PC-3 (cell line): ENCODE measurements around the gene PIGN. TPM values are rescaled to one million over a fixed set of nuclear protein-coding genes. Genes with fewer than 3 reads are reported as not detected.

Source experiments
- ATAC-seq: fragments of 200-7000 bp; cut with Tn5 transposase; 2 replicates; pipeline ENCODE4 v1.9.1; 2020; ENCODE audit warnings: mild to moderate bottlenecking, moderate library complexity
- BruUV-seq: library from RNA; stranded (reverse); fragments of 400-500 nt; replicated peaks from 2 replicates; lab custom pipeline; 2021; lab: Mats Ljungman, UMichigan
- CTCF ChIA-PET: fragments of 300-600 bp; sonication (Branson Sonifier 250); formaldehyde crosslinking; loops from one replicate; lab custom pipeline; 2022; ENCODE audit warnings: antibody characterized with exemption; lab: Charles Lee
- POLR2A ChIA-PET: fragments of 300-600 bp; sonication (Branson Sonifier 250); formaldehyde crosslinking; loops from one replicate; lab custom pipeline; 2022; ENCODE audit warnings: antibody characterized with exemption; ENCODE audit not compliant: unreplicated experiment; lab: Charles Lee
- DNase-seq: peaks from one replicate; pipeline ENCODE4 v3.0.0-alpha.2; 2015
- H2AFZ ChIP-seq: fragments of 300-600 bp; sonication (generic); 2 replicates; pipeline ENCODE4 v1.6.0; 2016; ENCODE audit warnings: antibody characterized with exemption, low read length
- H3F3A ChIP-seq: fragments of 300-600 bp; sonication (generic); one replicate; pipeline ENCODE4 v1.6.0; 2017; ENCODE audit warnings: antibody characterized with exemption, low read length, control low read depth, mild to moderate bottlenecking; ENCODE audit not compliant: unreplicated experiment
- H3K27ac ChIP-seq: fragments of 300-600 bp; sonication (generic); 2 replicates; pipeline ENCODE4 v1.5.1; 2016; ENCODE audit warnings: mild to moderate bottlenecking, low read length
- H3K27me3 ChIP-seq: fragments of 300-600 bp; sonication (generic); 2 replicates; pipeline ENCODE4 v1.6.1; 2016; ENCODE audit warnings: low read length, mixed read lengths
- H3K36me3 ChIP-seq: fragments of 300-600 bp; sonication (generic); 2 replicates; pipeline ENCODE4 v1.6.1; 2016; ENCODE audit warnings: low read depth, mixed run types, low read length, mixed read lengths
- H3K4me1 ChIP-seq: fragments of 300-600 bp; sonication (generic); 2 replicates; pipeline ENCODE4 v1.5.1; 2016; ENCODE audit warnings: low read length; ENCODE audit not compliant: insufficient read depth
- H3K4me2 ChIP-seq: fragments of 300-600 bp; sonication (generic); 2 replicates; pipeline ENCODE4 v1.6.0; 2016; ENCODE audit warnings: low read length
- H3K4me3 ChIP-seq: fragments of 300-600 bp; sonication (generic); 2 replicates; pipeline ENCODE4 v1.5.1; 2016; ENCODE audit warnings: mild to moderate bottlenecking, low read length, mixed read lengths
- H3K79me2 ChIP-seq: fragments of 300-600 bp; sonication (generic); 2 replicates; pipeline ENCODE4 v1.6.1; 2017; ENCODE audit warnings: low read length, mixed read lengths
- H3K9ac ChIP-seq: fragments of 300-600 bp; sonication (generic); 2 replicates; pipeline ENCODE4 v1.6.0; 2016; ENCODE audit warnings: mild to moderate bottlenecking, low read length
- H3K9me2 ChIP-seq: fragments of 300-600 bp; sonication (generic); replicated peaks from 2 replicates; pipeline ENCODE4 v1.6.1; 2016; ENCODE audit warnings: mixed run types, low read length, mixed read lengths
- H3K9me3 ChIP-seq: fragments of 300-600 bp; sonication (generic); 2 replicates; pipeline ENCODE4 v1.6.1; 2016; ENCODE audit warnings: low read length, mixed read lengths
- H4K20me1 ChIP-seq: fragments of 300-600 bp; sonication (generic); 2 replicates; pipeline ENCODE4 v1.6.1; 2016; ENCODE audit warnings: low read length, mixed read lengths
- CTCF ChIP-seq: fragments of 300-600 bp; sonication (generic); conservative IDR thresholded peaks from 2 replicates; pipeline ENCODE4 v1.5.1; 2017; ENCODE audit warnings: antibody characterized with exemption, low read depth, mild to moderate bottlenecking, low read length
- EZH2 ChIP-seq: fragments of 300-600 bp; sonication (generic); IDR thresholded peaks from one replicate; pipeline ENCODE4 v1.6.1; 2017; ENCODE audit warnings: antibody characterized with exemption, mild to moderate bottlenecking, low read length; ENCODE audit not compliant: unreplicated experiment
- EZH2phosphoT487 ChIP-seq: fragments of 300-600 bp; sonication (generic); IDR thresholded peaks from 2 replicates; pipeline ENCODE4 v1.6.1; 2018; ENCODE audit warnings: mild to moderate bottlenecking, antibody characterized with exemption, low read length, borderline replicate concordance
- intact Hi-C: fragments of 100-400 bp; cut with micrococcal nuclease; formaldehyde crosslinking; loops from 2 replicates; pipeline ENCODE4 v1.9.0; 2023
- total RNA-seq: library from RNA; depleted of rRNA; stranded (reverse); fragments of >200 nt; gene quantifications from 2 replicates; pipeline ENCODE4 v1.2.3, GENCODE V29; 2014

Gene PIGN
- total RNA-seq, 1 experiment from 2014 or later: 22.7 TPM

DNA sequence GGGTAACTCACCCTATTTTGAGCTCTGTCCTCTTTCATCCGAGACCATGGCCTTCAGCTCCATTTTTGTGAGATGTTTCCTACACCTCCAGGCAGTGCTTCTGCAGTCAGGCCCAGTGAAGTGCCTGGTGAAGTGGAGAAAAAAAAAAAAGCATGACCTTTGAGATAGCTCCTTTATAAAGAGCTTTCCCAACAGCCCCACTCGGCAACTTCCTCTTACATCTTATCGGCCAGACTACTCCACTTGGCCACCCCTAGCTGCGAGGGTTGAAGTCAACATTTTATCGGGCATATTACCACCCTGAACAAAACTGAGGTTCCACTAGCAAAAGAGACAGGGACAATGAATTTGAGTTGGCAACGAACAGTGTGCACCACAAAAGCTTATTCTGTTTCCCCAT is 169.2 kb downstream of the PIGN start:
- no peak for ATAC-seq
- Histone ChIP-seq H3K9me2 (no peaks in the 10 kb centered on the region), H2AFZ (no peak overlapping the region), H3K36me3 (no peaks in the 10 kb centered on the region), H3K4me1 (no peaks in the 10 kb centered on the region), H4K20me1 (no peaks in the 10 kb centered on the region), H3K79me2 (no peaks in the 10 kb centered on the region), H3K4me2 (no peak overlapping the region), H3K9me3 (peaks cover 5% of the 10 kb centered on the region), H3K9ac (no peak overlapping the region), H3F3A (no peaks in the 10 kb centered on the region), H3K27ac (no peak overlapping the region), H3K4me3 (no peak overlapping the region), H3K27me3 (no peaks in the 10 kb centered on the region)
- intact Hi-C loops: no loop called here
- TF ChIP-seq EZH2phosphoT487 (no peak), CTCF (no peak), EZH2 (no peak)
- ChIA-PET POLR2A (no interaction called here), CTCF (no interaction called here)
- BruUV-seq: no TSS peak
- no peak for DNase-seq

DNA sequence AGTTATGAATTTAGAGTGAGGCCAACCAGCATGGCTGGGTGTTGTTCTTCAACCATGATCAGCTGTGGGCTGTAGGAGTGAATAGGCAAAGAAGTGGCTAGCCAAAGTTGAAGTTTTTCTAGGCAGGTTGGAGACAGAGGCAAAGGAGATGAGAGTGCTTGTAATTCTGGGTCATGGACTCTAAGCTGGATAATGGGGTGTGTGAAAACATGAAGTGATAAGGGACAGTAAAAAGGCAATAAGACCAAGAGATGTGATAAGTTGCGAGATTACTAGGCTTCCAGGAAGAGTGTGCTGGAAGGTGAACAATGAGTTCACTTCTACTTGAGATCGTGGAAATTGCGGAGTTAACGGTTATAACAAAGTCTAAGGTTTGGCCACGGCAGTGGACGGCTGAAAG is 175.4 kb downstream of the PIGN start:
- Histone ChIP-seq H2AFZ (no peak overlapping the region), H3K27me3 (no peaks in the 10 kb centered on the region), H4K20me1 (no peaks in the 10 kb centered on the region), H3K9ac (no peak overlapping the region), H3K9me2 (no peaks in the 10 kb centered on the region), H3K4me1 (no peaks in the 10 kb centered on the region), H3K36me3 (no peaks in the 10 kb centered on the region), H3K9me3 (peaks cover 5% of the 10 kb centered on the region), H3K27ac (no peak overlapping the region), H3K4me3 (no peak overlapping the region), H3K4me2 (no peak overlapping the region), H3F3A (no peaks in the 10 kb centered on the region), H3K79me2 (no peaks in the 10 kb centered on the region)
- CTCF ChIA-PET: no interaction called here
- intact Hi-C loops: no loop called here
- POLR2A ChIA-PET: no interaction called here
- no TSS peak for BruUV-seq
- no peak for DNase-seq
- ATAC-seq: no peak
- no peak for TF ChIP-seq EZH2phosphoT487
- no peak for TF ChIP-seq EZH2
- TF ChIP-seq CTCF: no peak

GRCh38 chr18:62009521-62009920 is 177.3 kb downstream of the PIGN start:
- Histone ChIP-seq H3K79me2 (no peaks in the 10 kb centered on the region), H3F3A (no peaks in the 10 kb centered on the region), H3K4me3 (no peak overlapping the region), H3K9ac (no peak overlapping the region), H4K20me1 (no peaks in the 10 kb centered on the region), H3K27ac (no peak overlapping the region), H3K27me3 (no peaks in the 10 kb centered on the region), H3K9me3 (no peaks in the 10 kb centered on the region), H3K4me1 (no peaks in the 10 kb centered on the region), H3K36me3 (no peaks in the 10 kb centered on the region), H3K4me2 (no peak overlapping the region), H2AFZ (no peak overlapping the region), H3K9me2 (no peaks in the 10 kb centered on the region)
- BruUV-seq: no TSS peak
- ATAC-seq (no peak), DNase-seq (no peak)
- intact Hi-C loops: no loop called here
- ChIA-PET CTCF (no interaction called here), POLR2A (no interaction called here)
- TF ChIP-seq EZH2phosphoT487 (no peak), CTCF (no peak), EZH2 (no peak)
